ENCODE results near the gene SYNM. TPM values are rescaled to one million over a fixed set of nuclear protein-coding genes. Genes with fewer than 3 reads are reported as not detected.

Gene SYNM
- total RNA-seq, 2 donors from 2014 or later: 2.3 to 12.5 TPM

DNA sequence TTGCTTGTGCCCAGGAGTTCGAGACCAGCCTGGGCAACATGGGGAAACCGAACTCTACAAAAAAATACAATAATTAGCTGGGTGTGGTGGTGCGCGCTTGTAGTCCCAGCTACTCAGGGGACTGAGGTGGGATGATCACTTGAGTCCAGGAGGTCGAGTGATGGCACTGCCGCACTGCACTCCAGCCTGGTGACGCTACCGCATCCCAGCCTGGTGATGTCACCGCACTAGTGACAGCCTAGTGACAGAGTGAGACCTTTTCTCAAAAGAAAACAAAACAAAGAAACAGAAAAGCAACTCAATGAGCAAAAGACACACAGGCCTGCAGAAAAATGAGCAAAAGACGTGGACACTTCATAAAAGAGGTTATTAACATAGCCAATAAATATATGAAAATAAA lies 19.9 kb upstream of the SYNM start:
- TF ChIP-seq, protein P1, sequence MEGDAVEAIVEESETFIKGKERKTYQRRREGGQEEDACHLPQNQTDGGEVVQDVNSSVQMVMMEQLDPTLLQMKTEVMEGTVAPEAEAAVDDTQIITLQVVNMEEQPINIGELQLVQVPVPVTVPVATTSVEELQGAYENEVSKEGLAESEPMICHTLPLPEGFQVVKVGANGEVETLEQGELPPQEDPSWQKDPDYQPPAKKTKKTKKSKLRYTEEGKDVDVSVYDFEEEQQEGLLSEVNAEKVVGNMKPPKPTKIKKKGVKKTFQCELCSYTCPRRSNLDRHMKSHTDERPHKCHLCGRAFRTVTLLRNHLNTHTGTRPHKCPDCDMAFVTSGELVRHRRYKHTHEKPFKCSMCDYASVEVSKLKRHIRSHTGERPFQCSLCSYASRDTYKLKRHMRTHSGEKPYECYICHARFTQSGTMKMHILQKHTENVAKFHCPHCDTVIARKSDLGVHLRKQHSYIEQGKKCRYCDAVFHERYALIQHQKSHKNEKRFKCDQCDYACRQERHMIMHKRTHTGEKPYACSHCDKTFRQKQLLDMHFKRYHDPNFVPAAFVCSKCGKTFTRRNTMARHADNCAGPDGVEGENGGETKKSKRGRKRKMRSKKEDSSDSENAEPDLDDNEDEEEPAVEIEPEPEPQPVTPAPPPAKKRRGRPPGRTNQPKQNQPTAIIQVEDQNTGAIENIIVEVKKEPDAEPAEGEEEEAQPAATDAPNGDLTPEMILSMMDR (conservative IDR thresholded peaks at IDR 0.05): no peak

GRCh38 chr15:99085413-99086326 lies 19.2 kb upstream of the SYNM start:
- H3K9me3 ChIP-seq (ENCODE audit: control insufficient read depth, low read length): peaks cover 5% of the 10 kb centered on the region
- no peaks in the 10 kb centered on the region for H3K4me1 ChIP-seq (ENCODE audit: control insufficient read depth, insufficient read depth, low read length)
- Mint-ChIP-seq H3K36me3 (ENCODE audit: low read depth) (no peaks in the 10 kb centered on the region), H3K27ac (no peak overlapping the region), H3K9me3 (peaks cover 12% of the 10 kb centered on the region), H3K27me3 (ENCODE audit: insufficient read depth) (peaks cover 11% of the 10 kb centered on the region), H3K4me3 (no peak overlapping the region), H3K4me1 (no peaks in the 10 kb centered on the region)
- no peaks in the 10 kb centered on the region for H3K27me3 ChIP-seq (ENCODE audit: control insufficient read depth, insufficient read depth, low read length, poor library complexity, severe bottlenecking)
- no peak overlapping the region for H3K9ac ChIP-seq (ENCODE audit: extremely low read depth, low read length, poor library complexity, severe bottlenecking)
- 92% methylated on average over 8 of the region's 8 CpGs; no CpG with 5 or more reads in 1 of the 2 experiments for WGBS, 2 experiments (ENCODE audit: insufficient coverage in 1 of 2, insufficient read length in 1 of 2)
- no peak for DNase-seq
- H3K36me3 ChIP-seq (ENCODE audit: control insufficient read depth, insufficient read depth, low read length): no peaks in the 10 kb centered on the region
- no peak overlapping the region for H3K4me3 ChIP-seq (ENCODE audit: low read length)
- H3K27ac ChIP-seq (ENCODE audit: low read depth, low read length): no peak overlapping the region
- TF ChIP-seq, protein P1 (conservative IDR thresholded peaks at IDR 0.05): no peak

More for the DNA sequence above, 19.9 kb upstream of the SYNM start:
- H3K4me3 ChIP-seq (ENCODE audit: low read length): no peak overlapping the region
- H3K4me3 Mint-ChIP-seq: no peak overlapping the region
- H3K9ac ChIP-seq (ENCODE audit: extremely low read depth, low read length, poor library complexity, severe bottlenecking): no peak overlapping the region
- H3K9me3 ChIP-seq (ENCODE audit: control insufficient read depth, low read length): peaks cover 5% of the 10 kb centered on the region
- H3K27ac ChIP-seq (ENCODE audit: low read depth, low read length): no peak overlapping the region
- no peaks in the 10 kb centered on the region for H3K4me1 Mint-ChIP-seq
- H3K4me1 ChIP-seq (ENCODE audit: control insufficient read depth, insufficient read depth, low read length): no peaks in the 10 kb centered on the region
- no peaks in the 10 kb centered on the region for H3K27me3 ChIP-seq (ENCODE audit: control insufficient read depth, insufficient read depth, low read length, poor library complexity, severe bottlenecking)
- no peaks in the 10 kb centered on the region for H3K36me3 ChIP-seq (ENCODE audit: control insufficient read depth, insufficient read depth, low read length)
- H3K27me3 Mint-ChIP-seq (ENCODE audit: insufficient read depth): peaks cover 11% of the 10 kb centered on the region
- H3K36me3 Mint-ChIP-seq (ENCODE audit: low read depth): no peaks in the 10 kb centered on the region
- H3K9me3 Mint-ChIP-seq: peaks cover 12% of the 10 kb centered on the region
- no peak overlapping the region for H3K27ac Mint-ChIP-seq
- DNase-seq: no peak
- 91 to 92% methylated on average over 5 to 9 of the region's 10 CpGs for WGBS, 2 experiments (ENCODE audit: insufficient coverage in 1 of 2, insufficient read length in 1 of 2)

DNA sequence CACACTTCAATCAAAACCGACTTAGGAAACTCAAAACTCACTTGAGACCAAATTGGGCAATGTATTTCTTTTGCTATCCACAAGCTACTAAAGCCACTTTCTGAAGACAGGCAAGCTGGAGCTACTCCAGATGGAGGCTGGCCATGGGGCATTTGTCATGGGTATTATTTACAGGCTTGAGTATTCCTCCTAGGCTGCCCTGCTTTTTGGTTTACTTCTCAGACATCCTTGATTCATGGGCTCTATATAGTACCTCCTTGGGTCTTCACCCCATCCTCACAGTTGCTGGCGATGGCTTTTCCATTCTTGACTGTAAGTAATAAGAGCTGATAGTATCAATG lies 18.6 kb upstream of the SYNM start:
- Mint-ChIP-seq H3K4me1 (peaks cover 6% of the 10 kb centered on the region), H3K9me3 (peaks cover 12% of the 10 kb centered on the region), H3K27ac (no peak overlapping the region), H3K4me3 (no peak overlapping the region), H3K27me3 (ENCODE audit: insufficient read depth) (peaks cover 11% of the 10 kb centered on the region), H3K36me3 (ENCODE audit: low read depth) (no peaks in the 10 kb centered on the region)
- Histone ChIP-seq H3K9ac (ENCODE audit: extremely low read depth, low read length, poor library complexity, severe bottlenecking) (no peak overlapping the region), H3K4me1 (ENCODE audit: control insufficient read depth, insufficient read depth, low read length) (no peaks in the 10 kb centered on the region), H3K27me3 (ENCODE audit: control insufficient read depth, insufficient read depth, low read length, poor library complexity, severe bottlenecking) (no peaks in the 10 kb centered on the region), H3K27ac (ENCODE audit: low read depth, low read length) (no peak overlapping the region), H3K4me3 (ENCODE audit: low read length) (no peak overlapping the region), H3K36me3 (ENCODE audit: control insufficient read depth, insufficient read depth, low read length) (no peaks in the 10 kb centered on the region), H3K9me3 (ENCODE audit: control insufficient read depth, low read length) (peaks cover 5% of the 10 kb centered on the region)
- TF ChIP-seq, protein P1 (conservative IDR thresholded peaks at IDR 0.05): no peak
- WGBS, 2 experiments (ENCODE audit: insufficient coverage in 1 of 2, insufficient read length in 1 of 2): 100% methylated on average over 1 of the region's 2 CpGs
- no peak for DNase-seq

All from endodermal cell (in vitro differentiated cells).